Motor neuron (in vitro differentiated cells): ENCODE measurements around the gene CYP39A1. TPM values are rescaled to one million over a fixed set of nuclear protein-coding genes. Genes with fewer than 3 reads are reported as not detected.
A peak's percentile ranks its signal among the peaks of the same experiment; 100 is the strongest.
"Not testable (repeated sequence)": the region's sequence is repeated elsewhere in the genome, so short reads cannot be mapped to it uniquely, and the experiment has no call there.

Source experiments
- ATAC-seq, 8 experiments: fragments of 200-7000 bp; cut with Tn5 transposase; replicated peaks in 6 of 8; 2 replicates each; pipeline ENCODE4 v1.8.0; 2021; ENCODE audit warnings: mild to moderate bottlenecking in 8 of 8, moderate library complexity in 8 of 8
- H3K27ac ChIP-seq, 2 donors: fragments of 250-450 bp; sonication (Bioruptor Pico); 2 replicates each; pipeline ENCODE4 v1.9.0; 2021; ENCODE audit warnings: antibody characterized with exemption in 2 of 2, mild to moderate bottlenecking in 2 of 2, moderate library complexity in 1 of 2
- H3K4me1 ChIP-seq, 2 donors: fragments of 250-450 bp; sonication (Bioruptor Pico); replicated peaks in 1 of 2; 2 replicates each; pipeline ENCODE4 v1.6.1; 2021; ENCODE audit warnings: antibody characterized with exemption in 2 of 2, mild to moderate bottlenecking in 2 of 2, moderate library complexity in 1 of 2
- H3K4me3 ChIP-seq, 5 donors: fragments of 250-450 bp; sonication (Bioruptor Pico); 2 replicates each; pipeline ENCODE4 v1.9.0; 2021; ENCODE audit warnings: antibody characterized with exemption in 5 of 5, mild to moderate bottlenecking in 5 of 5, moderate library complexity in 4 of 5
- WGBS, 10 experiments: fragments of 450-650 bp; shearing (Covaris generic); methylation state at CpG; one replicate each; pipeline ENCODE4 v1.0.0; 2022; 5-methylcytosine and 5-hydroxymethylcytosine counted together
- in situ Hi-C, 9 experiments: fragments of 400-800 bp; cut with MboI; loops; one replicate each; pipeline ENCODE4 v1.15.0; 2021; ENCODE audit warnings: low sequenced_read_pairs in 9 of 9, low pct_unique_long_range_greater_than_20kb in 2 of 9; ENCODE audit not compliant: unreplicated experiment in 9 of 9
- total RNA-seq, 8 experiments: library from RNA; unstranded; fragments of 300-600 nt; gene quantifications; 2 replicates each; pipeline versions ENCODE4 v1.2.3 to v1.2.4, GENCODE V29; 2022

Gene CYP39A1
- total RNA-seq, 8 experiments from 2014 or later, result 0.83 to 17.3 (median 4.2) TPM

- Histone ChIP-seq H3K27ac (no peak overlapping the region), H3K4me1 (no peaks in the 10 kb centered on the region), H3K4me3 (no peak overlapping the region)
- WGBS, 10 experiments, result 80 to 100% (median 87%) methylated on average over 1 of the region's 1 CpG; no CpG with 5 or more reads in 4 of the 10 experiments
- ATAC-seq, result no peak
- in situ Hi-C loops, result no loop called here
Measured at GRCh38 chr6:46674410-46674809, 21.8 kb upstream of the CYP39A1 start.

- H3K4me1 ChIP-seq, result no peaks in the 10 kb centered on the region
- H3K27ac ChIP-seq, result no peak overlapping the region
- H3K4me3 ChIP-seq, result no peak overlapping the region
- in situ Hi-C loops, result no loop called here
- ATAC-seq, result peak in 3 of 8 experiments; percentile 18 to 70 (median 61)
- 54 to 100% (median 82%) methylated on average over 1 to 2 of the region's 2 CpGs; no CpG with 5 or more reads in 2 of the 10 experiments for WGBS, 10 experiments
Measured at GRCh38 chr6:46667377-46667776, 14.8 kb upstream of the CYP39A1 start.

GRCh38 chr6:46661483-46661882 lies 8.9 kb upstream of the CYP39A1 start:
- WGBS, 10 experiments, result 56 to 100% (median 80%) methylated on average over 1 to 2 of the region's 2 CpGs; no CpG with 5 or more reads in 1 of the 10 experiments
- Histone ChIP-seq H3K4me1 (no peaks in the 10 kb centered on the region), H3K27ac (no peak overlapping the region), H3K4me3 (no peak overlapping the region)
- in situ Hi-C loops, result no loop called here
- ATAC-seq, result no peak

GRCh38 chr6:46657642-46658041 lies 5.0 kb upstream of the CYP39A1 start:
- no peak overlapping the region for H3K27ac ChIP-seq
- no peak for ATAC-seq
- in situ Hi-C loops, result no loop called here
- peaks cover 0 to 14% of the 10 kb centered on the region in 2 donors for H3K4me1 ChIP-seq
- H3K4me3 ChIP-seq, result no peak overlapping the region

- Histone ChIP-seq H3K4me1 (peaks cover 0 to 17% of the 10 kb centered on the region in 2 donors), H3K27ac (no peak overlapping the region), H3K4me3 (no peak overlapping the region)
- ATAC-seq, result no peak
- 26 to 91% (median 50%) methylated on average over 2 to 6 of the region's 6 CpGs for WGBS, 10 experiments
- in situ Hi-C loops, result no loop called here
Measured at GRCh38 chr6:46655803-46656202, 3.2 kb upstream of the CYP39A1 start.

GRCh38 chr6:46653439-46654195 lies 999 bp upstream of the CYP39A1 start:
- ATAC-seq, result no peak
- in situ Hi-C loops, result no loop called here
- H3K27ac ChIP-seq, result no peak overlapping the region
- H3K4me1 ChIP-seq, result peaks cover 2 to 18% of the 10 kb centered on the region in 2 donors
- WGBS, 10 experiments, result 13 to 95% (median 48%) methylated on average over 2 to 8 of the region's 10 CpGs
- peak overlapping the region; percentile 86 to 93 (median 90) for H3K4me3 ChIP-seq

- WGBS, 10 experiments, result 0 to 5% (median 0%) methylated on average over 1 to 6 of the region's 6 CpGs; no CpG with 5 or more reads in 2 of the 10 experiments
- H3K27ac ChIP-seq, result no peak overlapping the region
- peak overlapping the region; percentile 86 to 93 (median 90) for H3K4me3 ChIP-seq
- peak in 7 of 8 experiments; percentile 10 to 33 (median 21) for ATAC-seq
- in situ Hi-C loops, result no loop called here
- H3K4me1 ChIP-seq, result peaks cover 2 to 18% of the 10 kb centered on the region in 2 donors
Measured at GRCh38 chr6:46652232-46652602, 401 bp downstream of the CYP39A1 start.

- 0 to 54% (median 14%) methylated on average over 4 to 8 of the region's 8 CpGs for WGBS, 10 experiments
- in situ Hi-C loops, result no loop called here
- H3K4me3 ChIP-seq, result peak overlapping the region; percentile 86 to 93 (median 90)
- ATAC-seq, result no peak
- H3K4me1 ChIP-seq, result peaks cover 2 to 18% of the 10 kb centered on the region in 2 donors
- H3K27ac ChIP-seq, result no peak overlapping the region
Measured at GRCh38 chr6:46651816-46652215, 802 bp downstream of the CYP39A1 start.

- ATAC-seq, result peak in 1 of 8 experiments; percentile 4
- Histone ChIP-seq H3K4me3 (no peak overlapping the region), H3K4me1 (peaks cover 2 to 18% of the 10 kb centered on the region in 2 donors), H3K27ac (no peak overlapping the region)
- in situ Hi-C loops, result no loop called here
- WGBS, 10 experiments, result 0 to 100% (median 67%) methylated on average over 1 of the region's 1 CpG; no CpG with 5 or more reads in 3 of the 10 experiments
Measured at GRCh38 chr6:46651006-46651405, 1.6 kb downstream of the CYP39A1 start.

- Histone ChIP-seq H3K4me1 (peaks cover 2 to 7% of the 10 kb centered on the region in 2 donors), H3K4me3 (no peak overlapping the region), H3K27ac (no peak overlapping the region)
- WGBS, 10 experiments, result 50 to 90% (median 79%) methylated on average over 2 to 5 of the region's 5 CpGs
- ATAC-seq, result no peak
- in situ Hi-C loops, result no loop called here
Measured at GRCh38 chr6:46648869-46649492, 3.6 kb downstream of the CYP39A1 start.

GRCh38 chr6:46648108-46648507 lies 4.5 kb downstream of the CYP39A1 start:
- no CpG with 5 or more reads among the region's 4 CpGs for WGBS, 10 experiments
- in situ Hi-C loops, H3K27ac ChIP-seq, H3K4me3 ChIP-seq, ATAC-seq, H3K4me1 ChIP-seq: not testable (repeated sequence)

GRCh38 chr6:46645265-46645664 lies 7.4 kb downstream of the CYP39A1 start:
- no peak for ATAC-seq
- in situ Hi-C loops, result no loop called here
- Histone ChIP-seq H3K4me3 (no peak overlapping the region), H3K4me1 (no peaks in the 10 kb centered on the region), H3K27ac (no peak overlapping the region)
- WGBS, 10 experiments, result 71 to 100% (median 100%) methylated on average over 1 of the region's 1 CpG; no CpG with 5 or more reads in 1 of the 10 experiments

- 27 to 100% (median 87%) methylated on average over 1 to 4 of the region's 4 CpGs for WGBS, 10 experiments
- H3K27ac ChIP-seq, result no peak overlapping the region
- no peaks in the 10 kb centered on the region for H3K4me1 ChIP-seq
- no peak overlapping the region for H3K4me3 ChIP-seq
- in situ Hi-C loops, result no loop called here
- ATAC-seq, result peak in 3 of 8 experiments; percentile 88 to 97 (median 93)
Measured at GRCh38 chr6:46642928-46643751, 9.5 kb downstream of the CYP39A1 start.
